Progenitor cell of endocrine pancreas (in vitro differentiated cells): ENCODE results near the gene TUBA3C. TPM values are rescaled to one million over a fixed set of nuclear protein-coding genes. Genes with fewer than 3 reads are reported as not detected.
"Not testable (repeated sequence)": the region's sequence is repeated elsewhere in the genome, so short reads cannot be mapped to it uniquely, and the experiment has no call there.

Experiments
- DNase-seq: peaks from one replicate; pipeline ENCODE4 v3.0.0; 2021; ENCODE audit warnings: low spot score; ENCODE audit not compliant: unreplicated experiment
- H3K27ac Mint-ChIP-seq: 2 replicates; pipeline ENCODE4 v1.8.0; 2021; ENCODE audit warnings: mild to moderate bottlenecking, moderate library complexity, mixed read lengths
- H3K27me3 Mint-ChIP-seq: 2 replicates; pipeline ENCODE4 v1.8.0; 2021; ENCODE audit warnings: mixed read lengths
- H3K36me3 Mint-ChIP-seq: 2 replicates; pipeline ENCODE4 v1.8.0; 2022; ENCODE audit warnings: mixed read lengths; ENCODE audit not compliant: insufficient read depth
- H3K4me1 Mint-ChIP-seq: 2 replicates; pipeline ENCODE4 v1.8.0; 2021; ENCODE audit warnings: low read depth, mixed read lengths
- H3K4me3 Mint-ChIP-seq: 2 replicates; pipeline ENCODE4 v1.8.0; 2021; ENCODE audit warnings: low read depth, mild to moderate bottlenecking, moderate library complexity, mixed read lengths
- H3K9me3 Mint-ChIP-seq: 2 replicates; pipeline ENCODE4 v1.8.0; 2021; ENCODE audit warnings: low read depth, mixed read lengths
- CTCF ChIP-seq: fragments of 200-600 bp; sonication (generic); IDR thresholded peaks from one replicate; pipeline ENCODE4 v1.5.0; 2021; ENCODE audit warnings: antibody characterized with exemption, mild to moderate bottlenecking; ENCODE audit not compliant: unreplicated experiment
- long read RNA-seq: library from polyadenylated mRNA; unstranded; transcript quantifications from one replicate; pipeline ENCODE4 v2.0.0, GENCODE V29; 2020
- total RNA-seq: library from RNA; stranded (reverse); gene quantifications from 2 replicates; pipeline ENCODE4 v1.2.1, GENCODE V29; 2021

Gene TUBA3C
- total RNA-seq = not detected in 2 replicates
- long read RNA-seq = 0 reads

- no peaks in the 10 kb centered on the region for H3K36me3 Mint-ChIP-seq
- H3K27me3 Mint-ChIP-seq = no peaks in the 10 kb centered on the region
- H3K4me1 Mint-ChIP-seq = no peaks in the 10 kb centered on the region
- H3K27ac Mint-ChIP-seq = no peak within 1 kb of the TSS
- no peak within 1 kb of the TSS for H3K4me3 Mint-ChIP-seq
- H3K9me3 Mint-ChIP-seq = peaks cover 43% of the 10 kb centered on the region
- no peak for DNase-seq
- no peak for TF ChIP-seq CTCF
Observed at GRCh38 chr13:19181621-19182485, at the start of gene TUBA3C. Gene TUBA3C, minus strand, starts transcription at chr13:19181824. Its CDS starts 77 bp downstream, at chr13:19181747.

GRCh38 chr13:19207413-19207812 is 25.8 kb upstream of the TUBA3C start:
- H3K36me3 Mint-ChIP-seq, H3K4me3 Mint-ChIP-seq, H3K27me3 Mint-ChIP-seq, H3K27ac Mint-ChIP-seq, DNase-seq, H3K4me1 Mint-ChIP-seq: not testable (repeated sequence)
- peaks cover 12% of the 10 kb centered on the region for H3K9me3 Mint-ChIP-seq

- not testable (repeated sequence) for H3K27me3 Mint-ChIP-seq, H3K4me3 Mint-ChIP-seq, DNase-seq, H3K36me3 Mint-ChIP-seq, H3K27ac Mint-ChIP-seq, H3K4me1 Mint-ChIP-seq
- peaks cover 26% of the 10 kb centered on the region for H3K9me3 Mint-ChIP-seq
Observed at GRCh38 chr13:19192622-19193021, 11.0 kb upstream of the TUBA3C start.

GRCh38 chr13:19189911-19190310 is 8.3 kb upstream of the TUBA3C start:
- H3K4me1 Mint-ChIP-seq, DNase-seq, H3K4me3 Mint-ChIP-seq, H3K36me3 Mint-ChIP-seq, H3K27me3 Mint-ChIP-seq, H3K27ac Mint-ChIP-seq: not testable (repeated sequence)
- H3K9me3 Mint-ChIP-seq = peaks cover 42% of the 10 kb centered on the region

GRCh38 chr13:19189368-19189767 is 7.7 kb upstream of the TUBA3C start:
- not testable (repeated sequence) for H3K27me3 Mint-ChIP-seq, H3K27ac Mint-ChIP-seq, H3K36me3 Mint-ChIP-seq, H3K4me3 Mint-ChIP-seq, DNase-seq, H3K4me1 Mint-ChIP-seq
- peaks cover 42% of the 10 kb centered on the region for H3K9me3 Mint-ChIP-seq

GRCh38 chr13:19185865-19186645 is 4.4 kb upstream of the TUBA3C start:
- H3K9me3 Mint-ChIP-seq = peaks cover 43% of the 10 kb centered on the region
- H3K4me3 Mint-ChIP-seq = no peak overlapping the region

More at GRCh38 chr13:19185865-19186645, 4.4 kb upstream of the TUBA3C start:
- DNase-seq = no peak
- Mint-ChIP-seq H3K27me3 (no peaks in the 10 kb centered on the region), H3K27ac (no peak overlapping the region), H3K4me1 (no peaks in the 10 kb centered on the region), H3K36me3 (peaks cover 1% of the 10 kb centered on the region)
- TF ChIP-seq CTCF = no peak
